Stimulated activated CD4-positive, alpha-beta T cell treated with anti-CD3 and anti-CD28 coated beads, Interleukin-2, amount 100 ng/mL, for 4 hours (primary cell): Measurements from ENCODE around the gene HMG20B.
"Not testable (repeated sequence)": the region's sequence is repeated elsewhere in the genome, so short reads cannot be mapped to it uniquely, and the experiment has no call there.

ENCODE experiments used
- DNase-seq: peaks from one replicate; pipeline ENCODE4 v3.0.0-alpha.2; 2020; ENCODE audit warnings: low read depth

The HMG20B gene

GRCh38 chr19:3572855-3573161, at the start of gene HMG20B:
HMG20B (plus strand) TSS chr19:3572944; CDS start chr19:3573310, 366 bp downstream.
- no peak for DNase-seq

GRCh38 chr19:3523361-3524077, 49.2 kb upstream of the HMG20B start:
- no peak for DNase-seq

- no peak for DNase-seq
Observed at GRCh38 chr19:3524078-3524842, 48.5 kb upstream of the HMG20B start.

- DNase-seq, result no peak
Observed at GRCh38 chr19:3524904-3525451, 47.8 kb upstream of the HMG20B start.

- no peak for DNase-seq
Observed at GRCh38 chr19:3526507-3527237, 46.1 kb upstream of the HMG20B start.

GRCh38 chr19:3527238-3527910, 45.4 kb upstream of the HMG20B start:
- DNase-seq, result no peak

- DNase-seq, result no peak
Observed at GRCh38 chr19:3528080-3528479, 44.7 kb upstream of the HMG20B start.

- DNase-seq, result no peak
Observed at GRCh38 chr19:3528539-3529211, 44.1 kb upstream of the HMG20B start.

- DNase-seq, result not testable (repeated sequence)
Observed at GRCh38 chr19:3529299-3529698, 43.4 kb upstream of the HMG20B start.

GRCh38 chr19:3530389-3530788, 42.4 kb upstream of the HMG20B start:
- DNase-seq, result no peak

GRCh38 chr19:3531716-3532115, 41.0 kb upstream of the HMG20B start:
- DNase-seq, result no peak

- no peak for DNase-seq
Observed at GRCh38 chr19:3532154-3532786, 40.5 kb upstream of the HMG20B start.

GRCh38 chr19:3533033-3533432, 39.7 kb upstream of the HMG20B start:
- no peak for DNase-seq

GRCh38 chr19:3533563-3534216, 39.1 kb upstream of the HMG20B start:
- DNase-seq, result no peak

- no peak for DNase-seq
Observed at GRCh38 chr19:3534375-3535234, 38.1 kb upstream of the HMG20B start.

GRCh38 chr19:3535235-3535535, 37.6 kb upstream of the HMG20B start:
- no peak for DNase-seq

- DNase-seq, result no peak
Observed at GRCh38 chr19:3535563-3535965, 37.2 kb upstream of the HMG20B start.

- no peak for DNase-seq
Observed at GRCh38 chr19:3535981-3536380, 36.8 kb upstream of the HMG20B start.

- no peak for DNase-seq
Observed at GRCh38 chr19:3536429-3537100, 36.2 kb upstream of the HMG20B start.
